IMR-90 (cell line): ENCODE results near the gene HOXB1. TPM values are rescaled to one million over a fixed set of nuclear protein-coding genes. Genes with fewer than 3 reads are reported as not detected.

ENCODE experiments used
- ATAC-seq: fragments of 200-7000 bp; cut with Tn5 transposase; 2 replicates; pipeline ENCODE4 v1.9.1; 2020; ENCODE audit warnings: low read depth, mild to moderate bottlenecking, moderate library complexity
- BruUV-seq: library from RNA; stranded (reverse); fragments of 400-500 nt; replicated peaks from 2 replicates; lab custom pipeline; 2021; lab: Mats Ljungman, UMichigan
- CTCF ChIA-PET: fragments of 300-600 bp; formaldehyde crosslinking; extraction: SDS; loops from one replicate; lab custom pipeline; 2021; ENCODE audit warnings: antibody characterized with exemption; lab: Yijun Ruan, JAX
- POLR2A ChIA-PET: fragments of 300-600 bp; sonication (Branson Sonifier 250); formaldehyde crosslinking; loops from one replicate; lab custom pipeline; 2022; ENCODE audit warnings: antibody characterized with exemption; ENCODE audit not compliant: unreplicated experiment; lab: Charles Lee
- DNase-seq: peaks from one replicate; pipeline ENCODE4 v3.0.0; 2013
- H2AFZ ChIP-seq: replicated peaks from 2 replicates; pipeline ENCODE3; 2013; ENCODE audit warnings: low read length, mild to moderate bottlenecking; ENCODE audit not compliant: poor library complexity
- H2AK5ac ChIP-seq: 2 replicates; pipeline ENCODE4 v1.6.1; 2013; ENCODE audit warnings: low read depth, low read length, inconsistent platforms
- H2AK9ac ChIP-seq: replicated peaks from 2 replicates; pipeline ENCODE3; 2013; ENCODE audit warnings: mild to moderate bottlenecking, low read depth, low read length, moderate library complexity; ENCODE audit not compliant: poor library complexity
- H2BK120ac ChIP-seq: 2 replicates; pipeline ENCODE4 v1.6.1; 2013; ENCODE audit warnings: low read depth, low read length, inconsistent platforms
- H2BK15ac ChIP-seq: 3 replicates; pipeline ENCODE4 v1.6.1; 2013; ENCODE audit warnings: low read depth, low read length, inconsistent platforms
- H2BK20ac ChIP-seq: 2 replicates; pipeline ENCODE4 v1.6.1; 2013; ENCODE audit warnings: low read depth, mild to moderate bottlenecking, inconsistent platforms, low read length, moderate library complexity
- H2BK5ac ChIP-seq: 2 replicates; pipeline ENCODE4 v1.6.1; 2013; ENCODE audit warnings: mild to moderate bottlenecking, low read depth, low read length, inconsistent platforms; ENCODE audit not compliant: poor library complexity, severe bottlenecking
- H3K14ac ChIP-seq: replicated peaks from 2 replicates; pipeline ENCODE4 v1.6.1; 2013; ENCODE audit warnings: low read depth, low read length, inconsistent platforms
- H3K18ac ChIP-seq: 2 replicates; pipeline ENCODE4 v1.6.1; 2013; ENCODE audit warnings: low read depth, low read length, control low read depth
- H3K23ac ChIP-seq: 2 replicates; pipeline ENCODE4 v1.6.1; 2013; ENCODE audit warnings: low read depth, low read length, inconsistent platforms
- H3K27ac ChIP-seq: 2 replicates; pipeline ENCODE4 v1.5.1; 2013; ENCODE audit warnings: mild to moderate bottlenecking, control low read depth, low read length; ENCODE audit not compliant: insufficient read depth
- H3K27me3 ChIP-seq: 2 replicates; pipeline ENCODE4 v1.6.1; 2013; ENCODE audit warnings: low read length; ENCODE audit not compliant: control insufficient read depth, insufficient read depth
- H3K36me3 ChIP-seq: 2 replicates; pipeline ENCODE4 v1.6.1; 2013; ENCODE audit warnings: low read length, mixed read lengths; ENCODE audit not compliant: control insufficient read depth, insufficient read depth
- H3K4ac ChIP-seq: 2 replicates; pipeline ENCODE4 v1.6.1; 2013; ENCODE audit warnings: low read depth, low read length, inconsistent platforms
- H3K4me1 ChIP-seq: 2 replicates; pipeline ENCODE4 v1.6.1; 2013; ENCODE audit warnings: low read length, mixed read lengths; ENCODE audit not compliant: control insufficient read depth, insufficient read depth
- H3K4me2 ChIP-seq: 2 replicates; pipeline ENCODE4 v1.6.1; 2013; ENCODE audit warnings: low read depth, mild to moderate bottlenecking, control low read depth, low read length, moderate library complexity
- H3K4me3 ChIP-seq: 2 replicates; pipeline ENCODE4 v1.5.1; 2013; ENCODE audit warnings: low read depth, mild to moderate bottlenecking, control low read depth, low read length, moderate library complexity; ENCODE audit not compliant: insufficient read depth
- H3K56ac ChIP-seq: 2 replicates; pipeline ENCODE4 v1.6.1; 2013; ENCODE audit warnings: low read length, inconsistent platforms; ENCODE audit not compliant: insufficient read depth; ENCODE audit errors: extremely low read depth
- H3K79me1 ChIP-seq, 2 experiments: 2 replicates each; pipeline ENCODE4 v1.6.1; 2013; ENCODE audit warnings: low read length in 2 of 2, inconsistent platforms in 1 of 2, low read depth in 1 of 2
- H3K9ac ChIP-seq: 2 replicates; pipeline ENCODE4 v1.6.1; 2013; ENCODE audit warnings: low read depth, low read length, control low read depth
- H3K9me1 ChIP-seq: 2 replicates; pipeline ENCODE4 v1.6.1; 2013; ENCODE audit warnings: low read length, inconsistent platforms; ENCODE audit not compliant: insufficient read depth
- H3K9me3 ChIP-seq: 2 replicates; pipeline ENCODE4 v1.6.1; 2013; ENCODE audit warnings: low read length; ENCODE audit not compliant: control insufficient read depth, insufficient read depth
- H4K20me1 ChIP-seq: 2 replicates; pipeline ENCODE4 v1.6.1; 2013; ENCODE audit warnings: low read length, inconsistent platforms; ENCODE audit not compliant: insufficient read depth
- H4K5ac ChIP-seq: 2 replicates; pipeline ENCODE4 v1.6.1; 2013; ENCODE audit warnings: mild to moderate bottlenecking, low read depth, low read length, control low read depth
- H4K8ac ChIP-seq, 2 experiments: 2 replicates each; pipeline ENCODE4 v1.6.1; 2013; ENCODE audit warnings: low read depth in 2 of 2, low read length in 2 of 2, control low read depth in 1 of 2, inconsistent platforms in 1 of 2
- H4K91ac ChIP-seq: 2 replicates; pipeline ENCODE4 v1.6.1; 2013; ENCODE audit warnings: low read depth, low read length, inconsistent platforms; ENCODE audit not compliant: insufficient read depth
- BHLHE40 ChIP-seq: fragments of 150-350 bp; IDR thresholded peaks from 2 replicates; pipeline ENCODE4 v1.6.1; 2016; ENCODE audit warnings: mild to moderate bottlenecking, low read depth, low read length
- CHD1 ChIP-seq: IDR thresholded peaks from 2 replicates; pipeline ENCODE4 v1.6.1; 2012; ENCODE audit warnings: low read depth, low read length, improper control_type of control experiment
- NFE2L2 ChIP-seq: fragments of 150-350 bp; IDR thresholded peaks from 2 replicates; pipeline ENCODE4 v1.6.1; 2016; ENCODE audit warnings: low read depth, mild to moderate bottlenecking, low read length
- POLR2A ChIP-seq: IDR thresholded peaks from 2 replicates; pipeline ENCODE4 v1.6.1; 2012; ENCODE audit warnings: mild to moderate bottlenecking, low read depth, low read length
- RAD21 ChIP-seq: IDR thresholded peaks from 2 replicates; pipeline ENCODE4 v1.6.1; 2012; ENCODE audit warnings: low read length, improper control_type of control experiment
- RFX5 ChIP-seq: IDR thresholded peaks from 2 replicates; pipeline ENCODE4 v1.8.0; 2012; ENCODE audit warnings: low read depth, mild to moderate bottlenecking, low read length, moderate library complexity
- WGBS, 2 experiments: methylation state at CpG; one replicate each; pipeline versions ENCODE4 v1.1.5 to v1.1.7; 2013; ENCODE audit warnings: missing lambda C conversion rate in 2 of 2; ENCODE audit not compliant: insufficient read length in 1 of 2; ENCODE audit errors: extremely low coverage in 2 of 2; 5-methylcytosine and 5-hydroxymethylcytosine counted together
- dilution Hi-C: fragments of 300-500 bp; cut with HindIII; formaldehyde crosslinking; loops from one replicate; pipeline ENCODE4 v1.14.3; 2018; ENCODE audit warnings: low sequenced_read_pairs; ENCODE audit not compliant: unreplicated experiment
- in situ Hi-C: fragments of 300-500 bp; cut with MboI; formaldehyde crosslinking; loops from 3 replicates; pipeline ENCODE4 v1.14.3; 2019; ENCODE audit warnings: low sequenced_read_pairs, inconsistent platforms, mixed read lengths
- intact Hi-C: fragments of 100-400 bp; cut with micrococcal nuclease; formaldehyde crosslinking; loops from 2 replicates; pipeline ENCODE4 v1.10.0; 2022
- polyA plus RNA-seq, 3 experiments: library from polyadenylated mRNA; depleted of rRNA; stranded (reverse); fragments of >200 nt; gene quantifications; 2 replicates each; pipeline ENCODE4 v1.2.3, GENCODE V29; 2012; ENCODE audit warnings: low replicate concordance in 1 of 3
- total RNA-seq: library from RNA; depleted of rRNA; stranded (reverse); fragments of >200 nt; gene quantifications from 2 replicates; pipeline ENCODE4 v1.2.3, GENCODE V29; 2012
- TF ChIP-seq, protein P1 (sequence below): conservative IDR thresholded peaks from 2 replicates; pipeline ENCODE4 v1.5.1; 2012; ENCODE audit warnings: mild to moderate bottlenecking, low read depth, low read length, improper control_type of control experiment

The HOXB1 gene
- total and polyA plus RNA-seq, 2 of the 4 experiments (the other 2 are of a cell fraction), result not detected

DNA sequence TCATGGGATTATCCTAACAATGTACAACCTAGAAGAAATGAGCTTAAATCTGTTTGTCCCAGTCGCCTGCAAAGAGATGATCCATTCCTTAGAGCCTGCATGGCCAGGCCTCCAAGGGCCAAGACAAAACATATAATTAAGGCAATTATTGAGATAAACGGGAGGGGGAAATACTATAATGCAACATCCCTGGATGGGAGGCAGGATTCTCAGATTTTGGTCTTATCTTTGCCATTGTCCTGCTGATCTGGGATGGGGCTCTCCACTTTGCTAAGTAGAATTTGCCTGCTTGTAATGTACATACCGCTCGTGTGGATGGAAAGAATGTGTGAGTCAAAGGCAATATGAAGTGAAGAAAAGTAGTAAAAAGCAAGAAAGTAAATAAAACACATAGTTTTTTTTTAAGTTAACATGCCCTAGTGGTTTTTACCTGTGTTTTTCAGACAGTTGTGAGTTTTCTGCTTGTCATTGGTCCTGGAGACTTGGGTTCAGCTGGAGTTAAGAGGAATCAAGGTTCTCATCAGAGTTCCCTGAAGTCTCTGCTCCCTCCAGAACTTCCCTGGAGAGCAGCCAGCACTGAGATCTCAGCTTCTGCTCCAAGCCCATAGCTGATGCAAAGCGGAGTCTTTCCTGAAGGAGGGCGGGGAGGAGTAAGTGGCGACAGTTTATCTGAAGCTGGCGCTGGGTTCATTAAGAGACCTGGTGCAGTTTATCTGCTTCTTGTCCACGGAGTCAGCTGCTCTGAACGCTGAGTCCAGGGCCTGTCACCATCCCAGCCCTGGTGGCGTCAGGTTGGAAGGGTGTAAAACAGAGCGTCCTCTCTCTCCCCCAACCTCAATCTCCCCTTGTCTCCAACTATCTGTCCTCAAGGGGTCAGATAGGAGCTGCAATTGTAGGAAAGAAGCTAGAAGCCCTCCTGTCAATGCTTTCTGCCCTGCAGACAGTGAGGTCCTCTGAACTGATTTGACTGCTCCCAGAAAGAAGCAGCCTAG, 30.1 kb downstream of the HOXB1 start:
- Histone ChIP-seq H3K79me1 (peaks cover 0 to 24% of the 10 kb centered on the region in 2 experiments; a peak in 2 of 4 replicates), H2BK15ac (peak overlapping the region; percentile 16; the same call in 1 of the 3 replicates), H4K91ac (peak overlapping the region; percentile 30; the same call in 1 of the 2 replicates), H2AK9ac (no peak overlapping the region), H3K14ac (peak overlapping the region; percentile 58; the same call in 1 of the 2 replicates), H2BK5ac (peak overlapping the region; percentile 4), H3K27ac (no peak overlapping the region; the same call in 1 of the 2 replicates), H3K9me3 (no peaks in the 10 kb centered on the region), H3K9me1 (peaks cover 25% of the 10 kb centered on the region; the same call in 1 of the 2 replicates), H2AK5ac (peak overlapping the region; percentile 46; the same call in 1 of the 2 replicates), H3K4me3 (no peak overlapping the region), H3K23ac (0 out of 2 replicates have a peak overlapping the region, but pooled peaks have one; percentile 55), H4K5ac (0 out of 2 replicates have a peak overlapping the region, but pooled peaks have one; percentile 17), H2BK20ac (peak overlapping the region; percentile 41), H4K8ac (peak overlapping the region in 1 of 2 experiments; percentile 6; a peak in 1 of 4 replicates), H2AFZ (no peak overlapping the region), H2BK120ac (peak overlapping the region; percentile 64), H3K36me3 (no peaks in the 10 kb centered on the region), H3K9ac (no peak overlapping the region), H4K20me1 (no peaks in the 10 kb centered on the region), H3K4ac (peak overlapping the region; percentile 62), H3K27me3 (no peaks in the 10 kb centered on the region), H3K4me1 (peaks cover 35% of the 10 kb centered on the region), H3K56ac (no peak overlapping the region), H3K18ac (peak overlapping the region; percentile 44), H3K4me2 (peak overlapping the region; percentile 33)
- dilution Hi-C loops (no loop called here), intact Hi-C loops (loop anchor here (2.0 kb wide), 1 partner anchor 40 kb away; no protein-coding TSS in a partner anchor), in situ Hi-C loops (no loop called here)
- ChIA-PET CTCF (interaction anchor here (1.0 kb wide), 1 partner anchor 21 kb away, joined by 3 read pairs; no protein-coding TSS in a partner anchor), POLR2A (no interaction called here)
- ATAC-seq (peak; percentile 33; the same call in 1 of the 2 replicates), DNase-seq (peak; percentile 64)
- TF ChIP-seq POLR2A (no peak), RAD21 (peak; percentile 15; the same call in 1 of the 2 replicates), NFE2L2 (no peak), RFX5 (no peak), CHD1 (no peak), BHLHE40 (peak; percentile 30; the same call in 1 of the 2 replicates)
- TF ChIP-seq, protein P1, sequence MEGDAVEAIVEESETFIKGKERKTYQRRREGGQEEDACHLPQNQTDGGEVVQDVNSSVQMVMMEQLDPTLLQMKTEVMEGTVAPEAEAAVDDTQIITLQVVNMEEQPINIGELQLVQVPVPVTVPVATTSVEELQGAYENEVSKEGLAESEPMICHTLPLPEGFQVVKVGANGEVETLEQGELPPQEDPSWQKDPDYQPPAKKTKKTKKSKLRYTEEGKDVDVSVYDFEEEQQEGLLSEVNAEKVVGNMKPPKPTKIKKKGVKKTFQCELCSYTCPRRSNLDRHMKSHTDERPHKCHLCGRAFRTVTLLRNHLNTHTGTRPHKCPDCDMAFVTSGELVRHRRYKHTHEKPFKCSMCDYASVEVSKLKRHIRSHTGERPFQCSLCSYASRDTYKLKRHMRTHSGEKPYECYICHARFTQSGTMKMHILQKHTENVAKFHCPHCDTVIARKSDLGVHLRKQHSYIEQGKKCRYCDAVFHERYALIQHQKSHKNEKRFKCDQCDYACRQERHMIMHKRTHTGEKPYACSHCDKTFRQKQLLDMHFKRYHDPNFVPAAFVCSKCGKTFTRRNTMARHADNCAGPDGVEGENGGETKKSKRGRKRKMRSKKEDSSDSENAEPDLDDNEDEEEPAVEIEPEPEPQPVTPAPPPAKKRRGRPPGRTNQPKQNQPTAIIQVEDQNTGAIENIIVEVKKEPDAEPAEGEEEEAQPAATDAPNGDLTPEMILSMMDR, result 0 out of 2 replicates have a peak, but pooled peaks have one; percentile 1
- WGBS, 2 experiments, result no CpG with 5 or more reads among the region's 12 CpGs
- BruUV-seq, result no TSS peak
